ENCODE measurements around the gene SEMA5B. TPM values are rescaled to one million over a fixed set of nuclear protein-coding genes. Genes with fewer than 3 reads are reported as not detected.

SEMA5B gene
- total RNA-seq, 1 donor from 2014 or later, result 1.0 TPM

- Mint-ChIP-seq H3K9me3 (ENCODE audit: unreplicated experiment) (no peaks in the 10 kb centered on the region), H3K4me3 (ENCODE audit: unreplicated experiment) (no peak overlapping the region), H3K27me3 (ENCODE audit: low read depth, unreplicated experiment) (peaks cover 27% of the 10 kb centered on the region), H3K27ac (ENCODE audit: unreplicated experiment) (no peak overlapping the region), H3K4me1 (ENCODE audit: low read depth, unreplicated experiment) (peaks cover 8% of the 10 kb centered on the region), H3K36me3 (ENCODE audit: low read depth, unreplicated experiment) (peaks cover 3% of the 10 kb centered on the region)
- Histone ChIP-seq H4K20me1 (ENCODE audit: insufficient read depth, low read length) (no peaks in the 10 kb centered on the region), H3K79me2 (ENCODE audit: insufficient read depth, low read length) (no peaks in the 10 kb centered on the region), H3K36me3 (ENCODE audit: insufficient read depth, low read length) (no peaks in the 10 kb centered on the region), H3K9ac (ENCODE audit: low read length) (no peak overlapping the region), H3K27me3 (ENCODE audit: insufficient read depth, low read length) (peaks cover 30% of the 10 kb centered on the region), H3K4me1 (ENCODE audit: insufficient read depth, low read length) (no peaks in the 10 kb centered on the region), H2AFZ (ENCODE audit: low read depth, low read length) (no peak overlapping the region), H3K4me3 (ENCODE audit: insufficient read depth, low read depth, low read length) (no peak overlapping the region), H3K27ac (ENCODE audit: low read depth, low read length) (no peak overlapping the region), H3K9me3 (ENCODE audit: insufficient read depth, low read depth, low read length) (no peaks in the 10 kb centered on the region), H3K4me2 (ENCODE audit: low read length) (no peak overlapping the region)
- DNase-seq (ENCODE audit: low read depth), result peak; percentile 8
- FAIRE-seq, result no peak
- TF ChIP-seq EZH2 (IDR thresholded peaks at IDR 0.05; ENCODE audit: insufficient read depth, low read length) (no peak), CTCF (IDR thresholded peaks at IDR 0.05; ENCODE audit: insufficient read depth, low read depth, low read length) (no peak)
Measured at GRCh38 chr3:122957707-122958689, 69.6 kb downstream of the SEMA5B start.

GRCh38 chr3:122956693-122957455 lies 70.7 kb downstream of the SEMA5B start:
- DNase-seq (ENCODE audit: low read depth) (no peak), FAIRE-seq (no peak)
- Histone ChIP-seq H3K4me1 (ENCODE audit: insufficient read depth, low read length) (no peaks in the 10 kb centered on the region), H3K79me2 (ENCODE audit: insufficient read depth, low read length) (no peaks in the 10 kb centered on the region), H3K4me3 (ENCODE audit: insufficient read depth, low read depth, low read length) (no peak overlapping the region), H4K20me1 (ENCODE audit: insufficient read depth, low read length) (no peaks in the 10 kb centered on the region), H3K27ac (ENCODE audit: low read depth, low read length) (no peak overlapping the region), H3K9me3 (ENCODE audit: insufficient read depth, low read depth, low read length) (no peaks in the 10 kb centered on the region), H3K36me3 (ENCODE audit: insufficient read depth, low read length) (no peaks in the 10 kb centered on the region), H3K27me3 (ENCODE audit: insufficient read depth, low read length) (peaks cover 23% of the 10 kb centered on the region), H2AFZ (ENCODE audit: low read depth, low read length) (no peak overlapping the region), H3K9ac (ENCODE audit: low read length) (no peak overlapping the region), H3K4me2 (ENCODE audit: low read length) (no peak overlapping the region)
- peaks cover 11% of the 10 kb centered on the region for H3K4me1 Mint-ChIP-seq (ENCODE audit: low read depth, unreplicated experiment)
- no peaks in the 10 kb centered on the region for H3K9me3 Mint-ChIP-seq (ENCODE audit: unreplicated experiment)
- peaks cover 3% of the 10 kb centered on the region for H3K36me3 Mint-ChIP-seq (ENCODE audit: low read depth, unreplicated experiment)
- H3K27me3 Mint-ChIP-seq (ENCODE audit: low read depth, unreplicated experiment), result peaks cover 16% of the 10 kb centered on the region
- no peak overlapping the region for H3K27ac Mint-ChIP-seq (ENCODE audit: unreplicated experiment)
- H3K4me3 Mint-ChIP-seq (ENCODE audit: unreplicated experiment), result no peak overlapping the region
- TF ChIP-seq EZH2 (IDR thresholded peaks at IDR 0.05; ENCODE audit: insufficient read depth, low read length), result no peak
- TF ChIP-seq CTCF (IDR thresholded peaks at IDR 0.05; ENCODE audit: insufficient read depth, low read depth, low read length), result no peak
